Psoas muscle (tissue), 8 donors: ENCODE results near the gene ENTHD1. TPM values are rescaled to one million over a fixed set of nuclear protein-coding genes. Genes with fewer than 3 reads are reported as not detected.

ENCODE experiments used
- ATAC-seq, 4 donors: fragments of 200-7000 bp; cut with Tn5 transposase; one replicate each; pipeline ENCODE4 v1.9.1; 2020; ENCODE audit warnings: moderate library complexity in 3 of 4, mild to moderate bottlenecking in 2 of 4
- DNase-seq, 2 donors: peaks; one replicate each; pipeline ENCODE4 v3.0.0-alpha.2; 2020
- H3K27ac ChIP-seq: fragments of 200-600 bp; one replicate; pipeline ENCODE4 v1.8.0; 2022
- H3K27me3 ChIP-seq, 3 donors: fragments of 200-600 bp in 1 of 3; one replicate each; pipeline versions ENCODE4 v1.6.1 to v1.8.0; 2013 to 2022; ENCODE audit warnings: low read length in 2 of 3, mild to moderate bottlenecking in 2 of 3, moderate library complexity in 1 of 3; ENCODE audit not compliant: insufficient read depth in 3 of 3
- H3K36me3 ChIP-seq, 2 donors: fragments of 200-600 bp in 1 of 2; one replicate each; pipeline versions ENCODE4 v1.6.1 to v1.8.0; 2013 to 2022; ENCODE audit warnings: low read depth in 1 of 2, mild to moderate bottlenecking in 1 of 2, moderate library complexity in 1 of 2; ENCODE audit not compliant: insufficient read depth in 1 of 2
- H3K4me1 ChIP-seq: fragments of 200-600 bp; one replicate; pipeline ENCODE4 v1.8.0; 2022
- H3K4me3 ChIP-seq: fragments of 200-600 bp; one replicate; pipeline ENCODE4 v1.8.0; 2022; ENCODE audit warnings: mild to moderate bottlenecking
- H3K9me3 ChIP-seq: fragments of 200-600 bp; one replicate; pipeline ENCODE4 v1.8.0; 2022
- WGBS, 3 donors: extraction: QIAGEN DNeasy Blood & Tissue Kit; methylation state at CpG; one replicate each; pipeline versions ENCODE4 v1.1.6 to v1.1.7; 2013; 5-methylcytosine and 5-hydroxymethylcytosine counted together
- intact Hi-C, 2 donors: fragments of 100-400 bp; cut with DNase I; formaldehyde crosslinking; loops; one replicate each; pipeline versions ENCODE4 v1.11.0 to v1.14.2; 2022
- polyA plus RNA-seq, 3 donors: library from polyadenylated mRNA; stranded (reverse); fragments of 200-250 nt; gene quantifications; one replicate each; pipeline ENCODE4 v1.2.3, GENCODE V29; 2013
- total RNA-seq, 4 donors: library from RNA; stranded (reverse); fragmentation: NEBNext Ultra II Directional in 2 of 4; extraction: Animal tissue kit (Norgen Biotek cat#: 25700) in 2 of 4; gene quantifications; one replicate each; pipeline versions ENCODE4 v1.2.1 to v1.2.4, GENCODE V29; 2021 to 2023
- TF ChIP-seq, protein P1 (sequence below): fragments of 200-600 bp; IDR thresholded peaks from one replicate; pipeline ENCODE4 v1.8.0; 2022; ENCODE audit warnings: antibody characterized with exemption
- donor health status: healthy with polysubstance abuse.
- donor health status: DM: no; HTN: no; CAD: no; lungs with moderate emphysema.
- donor health status: Bipolar disorder and iron deficiency.
- donor health status: healthy.
- donor health status: DM: yes; HTN: yes; CAD: no.
- donor health status: DM: no; HTN: no; CAD: no.
- donor health status: DM: no; HTN: no; CAD: no.
- donor health status: DM: yes; HTN: yes; CAD: no.

Gene ENTHD1
- total and polyA plus RNA-seq, 7 donors: not detected

GRCh38 chr22:39927544-39927943 is 34.0 kb upstream of the ENTHD1 start:
- no peak overlapping the region for H3K27ac ChIP-seq
- no peak for ATAC-seq
- no peak overlapping the region for H3K4me3 ChIP-seq
- no peaks in the 10 kb centered on the region for H3K4me1 ChIP-seq
- H3K36me3 ChIP-seq: no peaks in the 10 kb centered on the region
- WGBS, 3 donors: 25 to 40% (median 29%) methylated on average over 7 of the region's 7 CpGs
- H3K27me3 ChIP-seq: peaks cover 3 to 59% (median 17%) of the 10 kb centered on the region in 3 donors
- DNase-seq: no peak
- intact Hi-C loops: no loop called here
- H3K9me3 ChIP-seq: no peaks in the 10 kb centered on the region
- TF ChIP-seq, protein P1, sequence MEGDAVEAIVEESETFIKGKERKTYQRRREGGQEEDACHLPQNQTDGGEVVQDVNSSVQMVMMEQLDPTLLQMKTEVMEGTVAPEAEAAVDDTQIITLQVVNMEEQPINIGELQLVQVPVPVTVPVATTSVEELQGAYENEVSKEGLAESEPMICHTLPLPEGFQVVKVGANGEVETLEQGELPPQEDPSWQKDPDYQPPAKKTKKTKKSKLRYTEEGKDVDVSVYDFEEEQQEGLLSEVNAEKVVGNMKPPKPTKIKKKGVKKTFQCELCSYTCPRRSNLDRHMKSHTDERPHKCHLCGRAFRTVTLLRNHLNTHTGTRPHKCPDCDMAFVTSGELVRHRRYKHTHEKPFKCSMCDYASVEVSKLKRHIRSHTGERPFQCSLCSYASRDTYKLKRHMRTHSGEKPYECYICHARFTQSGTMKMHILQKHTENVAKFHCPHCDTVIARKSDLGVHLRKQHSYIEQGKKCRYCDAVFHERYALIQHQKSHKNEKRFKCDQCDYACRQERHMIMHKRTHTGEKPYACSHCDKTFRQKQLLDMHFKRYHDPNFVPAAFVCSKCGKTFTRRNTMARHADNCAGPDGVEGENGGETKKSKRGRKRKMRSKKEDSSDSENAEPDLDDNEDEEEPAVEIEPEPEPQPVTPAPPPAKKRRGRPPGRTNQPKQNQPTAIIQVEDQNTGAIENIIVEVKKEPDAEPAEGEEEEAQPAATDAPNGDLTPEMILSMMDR: no peak

DNA sequence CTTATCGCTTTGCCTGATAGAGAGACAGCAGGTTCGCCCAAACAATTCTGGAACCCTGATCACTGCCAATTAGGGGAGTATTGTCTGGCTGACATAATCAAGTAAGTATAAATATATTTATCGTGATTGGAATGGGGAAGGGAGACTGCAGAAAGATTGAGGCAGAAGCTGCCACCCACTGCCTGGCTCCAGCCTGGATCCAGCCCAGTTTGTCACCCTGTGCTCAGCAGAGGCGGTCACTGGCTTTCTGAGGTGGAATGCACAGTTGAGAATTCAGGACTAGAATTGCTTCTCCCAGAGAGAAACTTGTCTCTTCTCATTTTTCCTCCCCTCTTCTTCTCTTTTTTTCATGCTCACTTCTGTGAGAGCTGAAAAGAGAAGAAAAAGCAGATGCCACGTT is 33.2 kb upstream of the ENTHD1 start:
- DNase-seq: no peak
- no peaks in the 10 kb centered on the region for H3K36me3 ChIP-seq
- 55 to 69% (median 63%) methylated on average over 5 of the region's 5 CpGs for WGBS, 3 donors
- no peaks in the 10 kb centered on the region for H3K4me1 ChIP-seq
- intact Hi-C loops: no loop called here
- H3K27me3 ChIP-seq: peaks cover 3 to 58% (median 17%) of the 10 kb centered on the region in 3 donors
- TF ChIP-seq, protein P1: no peak
- H3K9me3 ChIP-seq: no peaks in the 10 kb centered on the region
- no peak overlapping the region for H3K27ac ChIP-seq
- no peak overlapping the region for H3K4me3 ChIP-seq
- ATAC-seq: no peak

GRCh38 chr22:39925909-39926679 is 32.5 kb upstream of the ENTHD1 start:
- peaks cover 1 to 56% (median 17%) of the 10 kb centered on the region in 3 donors for H3K27me3 ChIP-seq
- DNase-seq: no peak
- no peak overlapping the region for H3K4me3 ChIP-seq
- WGBS, 3 donors: 61 to 75% (median 62%) methylated on average over 8 of the region's 8 CpGs
- H3K27ac ChIP-seq: no peak overlapping the region
- TF ChIP-seq, protein P1: no peak
- H3K36me3 ChIP-seq: no peaks in the 10 kb centered on the region
- ATAC-seq: no peak
- H3K9me3 ChIP-seq: no peaks in the 10 kb centered on the region
- intact Hi-C loops: no loop called here
- no peaks in the 10 kb centered on the region for H3K4me1 ChIP-seq

DNA sequence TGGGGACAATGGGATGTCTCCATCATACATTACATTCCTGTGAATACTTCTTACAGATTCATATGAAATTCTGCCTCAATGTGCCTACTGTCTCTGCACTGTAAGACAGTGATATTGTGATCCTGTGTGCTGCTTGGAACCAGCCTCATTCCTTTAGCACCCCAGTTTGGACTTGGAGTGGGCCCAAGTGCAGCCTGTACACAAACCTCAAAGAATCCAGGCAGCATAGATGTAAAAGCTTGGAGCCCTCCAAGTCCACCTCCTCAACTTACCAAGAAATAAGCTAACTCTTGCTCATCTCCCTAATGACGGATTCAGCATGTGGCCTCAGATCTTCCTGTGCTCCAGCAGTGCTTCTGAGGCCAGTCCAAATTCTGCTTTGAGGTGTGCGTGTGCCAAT is 31.7 kb upstream of the ENTHD1 start:
- WGBS, 3 donors: 51 to 75% (median 61%) methylated on average over 2 of the region's 2 CpGs
- TF ChIP-seq, protein P1: no peak
- intact Hi-C loops: no loop called here
- Histone ChIP-seq H3K27me3 (peaks cover 0 to 48% (median 17%) of the 10 kb centered on the region in 3 donors), H3K4me1 (no peaks in the 10 kb centered on the region), H3K4me3 (no peak overlapping the region), H3K36me3 (no peaks in the 10 kb centered on the region), H3K27ac (no peak overlapping the region), H3K9me3 (no peaks in the 10 kb centered on the region)
- no peak for DNase-seq
- ATAC-seq: no peak
